ENCODE measurements around the gene MAT2B. TPM values are rescaled to one million over a fixed set of nuclear protein-coding genes. Genes with fewer than 3 reads are reported as not detected.

Gene MAT2B
- total RNA-seq, 1 donor from 2014 or later, result 44.6 TPM

DNA sequence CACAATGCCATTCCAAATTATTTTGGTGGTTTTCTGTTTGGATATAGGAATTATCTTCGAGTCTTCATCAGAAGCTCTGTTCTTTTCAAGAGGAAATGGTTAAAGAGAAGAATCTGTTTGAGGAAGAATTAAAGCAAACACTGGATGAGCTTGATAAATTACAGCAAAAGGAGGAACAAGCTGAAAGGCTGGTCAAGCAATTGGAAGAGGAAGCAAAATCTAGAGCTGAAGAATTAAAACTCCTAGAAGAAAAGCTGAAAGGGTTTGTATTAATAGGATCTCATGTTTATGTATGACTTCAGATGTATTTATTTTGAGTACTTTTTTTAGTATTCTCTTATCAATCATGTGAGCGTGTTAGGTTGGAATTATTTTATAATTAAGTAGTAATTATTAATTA lies 30.0 kb upstream of the MAT2B start:
- H3K36me3 Mint-ChIP-seq, result peaks cover 10% of the 10 kb centered on the region
- no peaks in the 10 kb centered on the region for H3K27me3 Mint-ChIP-seq (ENCODE audit: low read depth)
- no peaks in the 10 kb centered on the region for H3K9me3 Mint-ChIP-seq
- TF ChIP-seq, protein P1, sequence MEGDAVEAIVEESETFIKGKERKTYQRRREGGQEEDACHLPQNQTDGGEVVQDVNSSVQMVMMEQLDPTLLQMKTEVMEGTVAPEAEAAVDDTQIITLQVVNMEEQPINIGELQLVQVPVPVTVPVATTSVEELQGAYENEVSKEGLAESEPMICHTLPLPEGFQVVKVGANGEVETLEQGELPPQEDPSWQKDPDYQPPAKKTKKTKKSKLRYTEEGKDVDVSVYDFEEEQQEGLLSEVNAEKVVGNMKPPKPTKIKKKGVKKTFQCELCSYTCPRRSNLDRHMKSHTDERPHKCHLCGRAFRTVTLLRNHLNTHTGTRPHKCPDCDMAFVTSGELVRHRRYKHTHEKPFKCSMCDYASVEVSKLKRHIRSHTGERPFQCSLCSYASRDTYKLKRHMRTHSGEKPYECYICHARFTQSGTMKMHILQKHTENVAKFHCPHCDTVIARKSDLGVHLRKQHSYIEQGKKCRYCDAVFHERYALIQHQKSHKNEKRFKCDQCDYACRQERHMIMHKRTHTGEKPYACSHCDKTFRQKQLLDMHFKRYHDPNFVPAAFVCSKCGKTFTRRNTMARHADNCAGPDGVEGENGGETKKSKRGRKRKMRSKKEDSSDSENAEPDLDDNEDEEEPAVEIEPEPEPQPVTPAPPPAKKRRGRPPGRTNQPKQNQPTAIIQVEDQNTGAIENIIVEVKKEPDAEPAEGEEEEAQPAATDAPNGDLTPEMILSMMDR (IDR thresholded peaks at IDR 0.05; ENCODE audit: unreplicated experiment), result no peak
- peaks cover 10% of the 10 kb centered on the region for H3K4me1 Mint-ChIP-seq
- H3K4me3 Mint-ChIP-seq, result no peak overlapping the region
- no peak overlapping the region for H3K27ac Mint-ChIP-seq
- no peak for DNase-seq (ENCODE audit: low spot score in 2 of 2, unreplicated experiment in 2 of 2)

DNA sequence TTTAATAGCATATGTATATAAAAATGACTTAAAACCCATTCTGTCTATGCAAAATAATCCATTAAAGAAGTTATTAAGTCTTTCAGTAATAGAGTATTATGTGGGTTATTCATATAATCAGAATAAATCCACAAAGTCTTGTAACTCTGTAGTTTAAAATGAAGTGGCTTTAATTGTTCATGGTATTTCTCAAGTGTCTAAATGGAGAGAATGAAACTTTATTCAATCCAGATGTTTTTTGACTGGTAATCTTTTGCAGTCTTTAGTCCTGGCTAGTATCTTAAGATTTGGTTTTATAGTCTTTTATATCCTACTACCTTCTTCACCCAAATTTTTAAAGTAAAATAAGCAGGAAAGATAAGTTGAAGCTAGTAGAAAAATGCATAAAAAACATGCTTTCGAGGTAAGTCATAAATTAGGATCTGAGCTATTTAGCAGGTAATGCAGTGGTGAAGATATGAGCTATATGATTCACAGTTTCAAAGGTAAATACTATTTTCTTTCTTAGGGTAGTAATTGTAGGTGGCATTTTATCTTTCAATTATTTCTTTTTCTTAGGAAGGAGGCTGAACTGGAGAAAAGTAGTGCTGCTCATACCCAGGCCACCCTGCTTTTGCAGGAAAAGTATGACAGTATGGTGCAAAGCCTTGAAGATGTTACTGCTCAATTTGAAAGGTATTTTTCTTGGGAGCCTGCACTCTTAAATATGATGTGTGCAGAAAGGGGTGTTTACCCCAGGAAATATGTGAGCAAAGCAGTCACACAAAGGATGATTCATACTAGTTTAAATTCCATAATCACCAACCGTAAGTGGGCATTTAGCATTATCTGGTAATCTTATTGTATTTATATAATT lies 27.1 kb upstream of the MAT2B start:
- peaks cover 8% of the 10 kb centered on the region for H3K36me3 Mint-ChIP-seq

DNA sequence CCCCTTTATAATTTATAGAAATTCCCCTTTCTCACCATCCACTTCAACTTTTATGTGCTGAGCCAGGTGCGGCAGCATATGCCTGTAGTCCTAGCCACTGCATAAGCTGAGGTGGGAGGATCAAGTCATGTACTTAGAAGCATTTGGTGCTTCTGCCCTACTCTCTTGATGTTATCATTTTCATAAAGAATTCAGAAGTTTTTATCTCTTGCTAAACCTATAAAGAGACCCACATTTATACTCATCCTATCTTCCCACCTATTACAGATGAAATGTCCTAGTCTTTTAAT lies 26.5 kb upstream of the MAT2B start:
- no peak for DNase-seq (ENCODE audit: low spot score in 2 of 2, unreplicated experiment in 2 of 2)
- no peaks in the 10 kb centered on the region for H3K27me3 Mint-ChIP-seq (ENCODE audit: low read depth)
- H3K4me1 Mint-ChIP-seq, result peaks cover 10% of the 10 kb centered on the region
- no peak overlapping the region for H3K27ac Mint-ChIP-seq
- H3K4me3 Mint-ChIP-seq, result no peak overlapping the region
- TF ChIP-seq, protein P1 (IDR thresholded peaks at IDR 0.05; ENCODE audit: unreplicated experiment), result no peak
- peaks cover 9% of the 10 kb centered on the region for H3K36me3 Mint-ChIP-seq
- H3K9me3 Mint-ChIP-seq, result no peaks in the 10 kb centered on the region

More for the DNA sequence above, 27.1 kb upstream of the MAT2B start:
- Mint-ChIP-seq H3K27ac (peak overlapping the region; percentile 67), H3K9me3 (no peaks in the 10 kb centered on the region), H3K4me3 (no peak overlapping the region), H3K27me3 (ENCODE audit: low read depth) (no peaks in the 10 kb centered on the region), H3K4me1 (peaks cover 10% of the 10 kb centered on the region)
- TF ChIP-seq, protein P1 (IDR thresholded peaks at IDR 0.05; ENCODE audit: unreplicated experiment), result no peak
- DNase-seq (ENCODE audit: low spot score in 2 of 2, unreplicated experiment in 2 of 2), result no peak

DNA sequence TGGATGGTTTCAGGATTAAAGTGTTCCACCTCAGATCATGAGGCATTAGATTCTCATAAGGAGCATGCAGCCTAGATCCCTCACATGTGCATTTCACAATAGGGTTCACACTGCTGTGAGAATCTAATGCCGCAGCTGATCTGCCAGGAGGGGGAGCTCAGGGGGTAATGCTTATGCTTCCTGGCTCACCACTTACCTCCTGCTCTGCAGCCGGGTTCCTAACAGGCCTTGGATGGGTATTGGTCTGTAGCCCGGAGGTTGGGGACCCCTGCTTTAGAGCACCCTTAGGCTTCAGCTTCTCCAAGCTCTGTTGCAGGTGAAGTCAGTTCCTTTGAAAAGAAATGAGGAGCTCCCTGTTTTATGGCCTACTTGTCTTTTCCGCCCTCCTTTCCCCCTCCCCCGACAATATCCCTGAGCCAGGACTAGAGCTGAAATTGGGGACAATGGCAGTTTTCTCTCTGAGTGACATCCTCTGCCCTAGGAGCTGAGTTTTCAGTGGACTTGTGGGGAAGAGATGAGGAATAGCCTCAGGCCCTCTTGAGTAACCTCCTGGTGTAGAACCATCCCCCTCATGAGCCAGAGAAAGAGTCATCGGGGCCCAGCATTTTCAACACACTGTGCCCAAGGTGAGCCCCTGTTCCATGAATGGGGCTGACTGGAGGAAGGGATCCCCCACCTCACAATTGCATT lies 16.2 kb upstream of the MAT2B start:
- H3K9me3 Mint-ChIP-seq, result peaks cover 16% of the 10 kb centered on the region
- H3K27me3 Mint-ChIP-seq (ENCODE audit: low read depth), result no peaks in the 10 kb centered on the region
- peak overlapping the region; percentile 67 for H3K27ac Mint-ChIP-seq
- peaks cover 6% of the 10 kb centered on the region for H3K4me1 Mint-ChIP-seq
- TF ChIP-seq, protein P1 (IDR thresholded peaks at IDR 0.05; ENCODE audit: unreplicated experiment), result no peak
- H3K36me3 Mint-ChIP-seq, result peaks cover 27% of the 10 kb centered on the region
- H3K4me3 Mint-ChIP-seq, result no peak overlapping the region
- DNase-seq (ENCODE audit: low spot score in 2 of 2, unreplicated experiment in 2 of 2), result no peak

DNA sequence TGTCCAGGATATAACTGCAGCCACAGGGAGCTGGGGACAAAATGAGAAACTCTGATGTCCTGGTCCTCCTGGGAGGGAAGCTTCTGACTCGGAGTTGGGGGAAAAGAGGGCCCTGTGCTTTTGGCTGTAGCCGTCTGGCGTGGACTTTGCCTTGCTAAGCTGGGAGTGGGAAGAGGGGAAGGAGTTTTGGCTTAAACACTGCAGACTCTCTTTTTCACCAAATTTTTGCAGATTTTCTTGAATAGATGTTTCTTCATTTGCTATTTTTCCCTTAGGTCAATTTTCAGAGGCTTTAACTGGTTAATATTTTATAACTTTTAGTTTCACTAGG lies 15.7 kb upstream of the MAT2B start:
- TF ChIP-seq, protein P1 (IDR thresholded peaks at IDR 0.05; ENCODE audit: unreplicated experiment), result no peak
- Mint-ChIP-seq H3K27me3 (ENCODE audit: low read depth) (no peaks in the 10 kb centered on the region), H3K4me3 (no peak overlapping the region), H3K9me3 (peaks cover 16% of the 10 kb centered on the region), H3K36me3 (peaks cover 24% of the 10 kb centered on the region), H3K27ac (peak overlapping the region; percentile 67), H3K4me1 (peaks cover 6% of the 10 kb centered on the region)
- DNase-seq (ENCODE audit: low spot score in 2 of 2, unreplicated experiment in 2 of 2), result no peak
